ENCODE data around the gene TRIM46.

TRIM46 gene

DNA sequence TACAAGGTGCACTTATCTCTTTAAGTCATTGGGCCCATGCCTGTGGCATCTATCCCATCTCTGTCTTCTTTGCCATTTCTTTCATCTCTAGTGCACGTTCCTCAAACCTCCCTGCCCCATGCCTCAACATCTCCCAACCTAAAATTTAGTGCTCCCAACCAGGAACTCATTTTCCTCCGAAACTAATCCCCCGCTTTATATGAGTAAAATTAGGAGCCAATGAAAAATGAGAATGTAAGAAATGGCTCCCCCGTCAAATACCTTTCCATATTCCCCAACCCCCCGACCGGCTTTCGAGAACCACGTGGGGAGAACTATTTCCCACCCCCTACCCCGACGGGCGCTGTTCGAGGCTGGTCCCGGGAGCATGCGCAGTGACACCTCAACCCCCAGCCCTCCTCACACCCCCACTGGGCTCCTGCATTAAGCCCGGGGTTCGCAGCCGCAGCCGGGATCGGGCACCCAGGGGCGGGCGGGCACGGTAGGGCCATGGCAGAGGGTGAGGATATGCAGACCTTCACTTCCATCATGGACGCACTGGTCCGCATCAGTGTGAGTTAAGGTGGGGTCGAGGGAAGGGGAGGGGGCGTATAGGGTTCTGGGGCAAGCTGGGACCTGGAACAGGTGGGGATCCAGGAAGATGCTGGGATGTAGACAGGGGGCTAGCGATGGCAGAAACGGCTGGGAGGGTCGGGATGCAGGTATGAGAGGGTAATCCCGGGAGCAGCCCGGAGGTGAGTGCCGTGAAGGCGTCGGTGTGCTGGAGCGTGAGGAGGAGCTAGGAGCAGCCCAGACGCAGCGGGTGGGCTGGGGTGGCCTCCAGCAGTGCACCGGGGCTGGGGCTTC, at the start of gene TRIM46:
Gene TRIM46, plus strand, starts transcription at position 372 of the 846 bp plus-strand sequence. Its CDS starts 118 bp downstream, at position 490.
- peak within 1 kb of the TSS; percentile 76 for H3K4me3 ChIP-seq (ENCODE audit: low read depth, low read length)
- no peak for TF ChIP-seq CTCF (IDR thresholded peaks at IDR 0.05; ENCODE audit: low read depth, low read length)

- H3K4me3 ChIP-seq (ENCODE audit: low read depth, low read length) = no peak overlapping the region
- no peak for TF ChIP-seq CTCF (IDR thresholded peaks at IDR 0.05; ENCODE audit: low read depth, low read length)
These were observed 48.9 kb upstream of the TRIM46 start for GRCh38 chr1:155124503-155125463.

GRCh38 chr1:155125511-155125945, 48.1 kb upstream of the TRIM46 start:
- no peak overlapping the region for H3K4me3 ChIP-seq (ENCODE audit: low read depth, low read length)

GRCh38 chr1:155125946-155126555, 47.6 kb upstream of the TRIM46 start:
- H3K4me3 ChIP-seq (ENCODE audit: low read depth, low read length) = no peak overlapping the region
- no peak for TF ChIP-seq CTCF (IDR thresholded peaks at IDR 0.05; ENCODE audit: low read depth, low read length)

More at GRCh38 chr1:155125511-155125945, 48.1 kb upstream of the TRIM46 start:
- no peak for TF ChIP-seq CTCF (IDR thresholded peaks at IDR 0.05; ENCODE audit: low read depth, low read length)

- peak overlapping the region; percentile 50 for H3K4me3 ChIP-seq (ENCODE audit: low read depth, low read length)
- no peak for TF ChIP-seq CTCF (IDR thresholded peaks at IDR 0.05; ENCODE audit: low read depth, low read length)
These were observed 47.0 kb upstream of the TRIM46 start for GRCh38 chr1:155126556-155127104.

- peak within 1 kb of the TSS; percentile 50 for H3K4me3 ChIP-seq (ENCODE audit: low read depth, low read length)
- no peak for TF ChIP-seq CTCF (IDR thresholded peaks at IDR 0.05; ENCODE audit: low read depth, low read length)
These were observed 46.3 kb upstream of the TRIM46 start, which contains the start of gene EFNA1 for GRCh38 chr1:155127105-155127966. Gene EFNA1, plus strand, starts transcription at chr1:155127876. Its CDS starts 102 bp downstream, at chr1:155127978.

Measured in WI38 (cell line).